ENCODE results near the gene CDYL2.

GRCh38 chr16:80741724-80742123 is 62.7 kb downstream of the CDYL2 start:
- TF ChIP-seq CTCF (IDR thresholded peaks at IDR 0.05 in 4 of 5, conservative IDR thresholded peaks at IDR 0.05 in 1 of 5) (no peak), POLR2A (IDR thresholded peaks at IDR 0.05) (no peak)
